HG02970 (cell line): ENCODE data around the gene HES3.

Experiments
- ATAC-seq: cut with Tn5 transposase; IDR thresholded peaks from one replicate; pipeline ENCODE4 v1.9.1; 2021; ENCODE audit warnings: mild to moderate bottlenecking, moderate library complexity, moderate number of reproducible peaks; ENCODE audit not compliant: unreplicated experiment, low FRiP score

The HES3 gene, protein sequence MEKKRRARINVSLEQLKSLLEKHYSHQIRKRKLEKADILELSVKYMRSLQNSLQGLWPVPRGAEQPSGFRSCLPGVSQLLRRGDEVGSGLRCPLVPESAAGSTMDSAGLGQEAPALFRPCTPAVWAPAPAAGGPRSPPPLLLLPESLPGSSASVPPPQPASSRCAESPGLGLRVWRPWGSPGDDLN

DNA sequence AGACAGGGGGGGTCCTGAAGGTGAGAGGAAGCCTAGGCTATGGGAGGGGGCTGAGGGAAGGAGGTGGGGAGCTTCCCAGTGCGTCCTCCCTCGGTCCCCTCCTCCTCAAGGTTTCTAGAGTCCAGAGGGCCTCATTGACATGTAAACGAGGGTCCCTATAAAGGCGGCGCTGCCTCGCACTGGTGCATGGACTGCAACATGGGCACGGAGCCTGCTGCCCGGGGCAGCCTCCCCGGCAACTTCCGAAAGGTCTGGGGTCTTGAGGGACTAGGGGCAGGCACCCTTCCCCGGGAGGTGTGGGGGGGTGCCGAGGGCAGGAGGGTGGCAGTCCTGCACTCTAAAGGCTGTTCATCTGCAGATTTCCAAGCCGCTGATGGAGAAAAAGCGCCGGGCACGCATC lies at the start of gene HES3:
Gene HES3 (plus strand): TSS at position 187 of the 400 bp plus-strand sequence. CDS start 187 bp downstream, at position 374.
- no peak for ATAC-seq

DNA sequence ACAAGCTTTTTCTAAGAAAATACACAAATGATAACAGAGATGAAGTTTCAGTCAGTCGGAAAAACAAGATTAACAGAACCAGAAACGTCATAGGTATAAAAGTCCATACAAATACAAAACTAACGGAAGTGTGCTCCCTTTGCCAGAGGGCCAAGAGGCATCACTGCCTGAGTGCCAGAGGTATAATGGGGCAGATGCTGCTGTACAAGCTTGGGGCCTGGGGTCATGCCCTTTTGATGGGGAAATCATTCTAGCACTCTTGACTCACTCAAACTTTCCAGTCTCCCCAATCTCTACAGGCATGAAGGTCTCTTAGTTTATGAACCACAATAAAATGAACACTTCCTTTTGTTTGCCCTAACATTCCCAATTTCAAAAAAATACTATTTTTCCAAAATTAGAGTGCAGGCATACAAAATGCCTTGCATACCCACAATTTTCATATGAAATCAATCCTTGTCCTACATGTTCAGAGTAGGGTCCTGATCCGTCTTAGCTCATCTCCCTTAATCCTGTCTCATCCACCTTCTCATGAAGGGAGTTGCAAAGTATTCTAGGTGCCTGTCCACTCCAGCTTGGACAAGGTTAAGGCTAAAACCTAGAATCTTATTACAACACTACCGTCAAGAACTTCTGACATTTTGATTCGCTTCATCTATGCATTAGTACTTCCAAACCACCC lies 46.1 kb upstream of the HES3 start:
- ATAC-seq, result no peak

DNA sequence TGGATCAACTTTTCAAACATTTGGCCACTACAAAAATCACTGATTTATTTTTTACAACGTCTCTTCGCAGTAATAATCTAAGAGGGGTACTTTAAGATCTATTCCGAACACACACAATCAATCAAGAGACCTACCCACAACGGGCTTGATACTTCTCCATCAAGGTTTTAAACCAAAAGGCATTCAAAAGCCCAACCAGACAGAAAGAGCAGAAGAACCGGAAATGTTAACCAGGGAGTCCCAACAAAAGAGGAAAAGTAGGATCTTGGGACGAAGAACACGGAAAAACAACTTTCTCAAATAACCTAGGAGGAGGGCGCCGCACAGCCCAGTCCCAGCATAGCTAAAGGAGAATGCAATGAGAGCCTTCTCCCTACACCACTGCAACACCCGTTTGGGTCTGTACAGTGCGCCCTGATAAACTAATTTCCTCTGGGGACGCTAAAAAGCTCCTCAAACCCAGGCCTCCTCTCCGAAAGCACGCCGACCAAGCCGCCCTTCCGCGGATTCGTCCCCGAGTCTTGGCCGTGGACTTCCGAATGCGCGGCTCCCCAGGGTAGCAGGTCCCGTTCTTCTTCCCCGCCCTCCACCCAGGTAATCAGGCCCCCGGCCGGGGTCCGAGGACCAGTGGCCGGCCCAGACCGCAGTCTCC lies 45.2 kb upstream of the HES3 start:
- ATAC-seq, result peak; percentile 20

DNA sequence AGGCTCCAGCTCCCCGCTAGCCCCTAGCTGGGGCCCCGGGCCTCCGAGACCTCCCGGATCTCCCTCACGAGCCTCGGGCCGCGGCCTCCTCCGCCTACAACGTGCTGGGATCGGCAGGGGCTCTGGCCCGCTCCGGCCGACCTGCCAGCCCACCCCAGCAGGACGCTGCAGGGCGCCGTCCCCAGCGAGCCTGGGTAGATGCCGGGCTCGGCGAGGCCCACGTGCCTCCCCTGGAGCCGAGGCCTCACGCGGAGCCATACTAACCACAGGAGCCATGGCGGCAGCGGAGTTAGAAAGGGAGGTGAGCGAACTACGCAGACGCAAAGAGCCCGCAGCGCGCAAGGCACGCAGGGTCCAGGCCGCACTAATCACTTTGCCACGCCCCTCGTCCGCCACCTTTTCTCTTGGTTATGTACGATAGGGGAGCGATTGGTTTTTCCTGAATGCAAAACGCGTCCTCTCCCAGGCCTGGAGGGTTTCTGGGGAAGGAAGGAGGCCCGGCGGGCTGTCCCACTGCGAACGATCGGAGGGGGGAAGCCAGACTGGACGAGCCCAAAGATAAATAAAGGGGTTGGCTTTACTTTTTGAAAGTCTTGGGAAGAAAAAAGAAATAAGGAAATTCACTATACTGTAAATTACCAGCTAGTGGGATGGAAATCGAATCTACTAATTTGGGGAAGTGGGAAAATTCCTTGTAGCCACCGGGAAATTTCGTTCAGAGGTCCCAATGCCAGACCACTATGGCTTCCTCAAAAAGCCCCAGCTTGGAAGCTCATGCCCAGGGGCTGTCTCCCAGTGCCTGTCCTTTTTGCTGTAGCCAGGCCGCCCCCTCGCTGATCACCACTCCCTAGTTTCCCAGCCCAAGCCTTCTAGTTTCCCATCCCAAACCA lies 44.4 kb upstream of the HES3 start, which contains the start of gene RPL22:
Gene RPL22 (minus strand): TSS at position 298 of the 890 bp plus-strand sequence. CDS start 22 bp downstream, at position 276.
- ATAC-seq, result peak; percentile 96

DNA sequence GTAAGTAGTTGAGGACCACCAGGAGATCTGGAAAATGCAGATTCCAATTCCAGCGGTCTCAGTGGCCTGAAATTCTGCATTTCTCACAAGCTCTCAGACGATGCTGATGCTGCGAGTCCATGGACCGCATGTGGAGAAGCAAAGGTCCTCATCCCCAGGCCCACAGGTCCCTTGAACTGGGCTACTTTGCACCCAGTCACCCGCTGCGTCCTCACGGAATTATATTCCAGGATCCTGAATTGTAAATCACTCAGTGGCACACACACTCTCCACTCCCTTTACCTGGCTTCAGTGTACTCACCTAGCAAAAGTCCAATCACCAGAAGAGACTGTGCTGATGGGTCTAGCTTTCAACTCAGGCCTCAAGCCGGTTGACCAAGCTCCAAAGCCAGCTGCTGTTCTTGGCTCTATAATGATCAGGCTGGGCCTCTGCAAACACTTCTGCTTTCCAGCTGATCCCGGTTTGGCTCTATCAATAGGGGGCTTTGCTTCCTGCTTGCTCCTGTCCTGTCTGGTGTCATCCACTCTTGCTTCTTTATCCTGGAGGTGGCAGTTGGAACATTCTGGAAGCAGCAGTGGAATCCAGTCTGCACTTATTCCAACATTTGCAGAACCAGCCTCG lies 43.7 kb upstream of the HES3 start:
- no peak for ATAC-seq

DNA sequence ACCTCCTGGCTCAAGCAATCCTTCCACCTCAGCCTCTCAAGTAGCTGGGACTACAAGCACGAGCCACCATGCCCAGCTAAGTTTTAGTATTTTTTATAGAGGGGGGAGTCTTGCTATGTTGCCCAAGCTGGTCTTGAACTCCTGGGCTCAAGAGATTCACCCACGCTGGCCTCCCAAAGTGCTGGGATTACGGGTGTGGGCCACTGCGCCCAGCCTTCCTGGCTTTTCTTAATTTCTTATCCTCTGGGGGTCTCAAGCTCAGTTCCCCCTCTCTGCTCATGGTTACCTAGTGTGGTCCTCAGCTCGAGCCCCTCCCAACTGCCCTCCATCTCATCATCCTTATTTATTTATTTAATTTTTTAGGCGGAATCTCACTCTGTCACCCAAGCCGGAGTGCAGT lies 41.7 kb upstream of the HES3 start:
- no peak for ATAC-seq

DNA sequence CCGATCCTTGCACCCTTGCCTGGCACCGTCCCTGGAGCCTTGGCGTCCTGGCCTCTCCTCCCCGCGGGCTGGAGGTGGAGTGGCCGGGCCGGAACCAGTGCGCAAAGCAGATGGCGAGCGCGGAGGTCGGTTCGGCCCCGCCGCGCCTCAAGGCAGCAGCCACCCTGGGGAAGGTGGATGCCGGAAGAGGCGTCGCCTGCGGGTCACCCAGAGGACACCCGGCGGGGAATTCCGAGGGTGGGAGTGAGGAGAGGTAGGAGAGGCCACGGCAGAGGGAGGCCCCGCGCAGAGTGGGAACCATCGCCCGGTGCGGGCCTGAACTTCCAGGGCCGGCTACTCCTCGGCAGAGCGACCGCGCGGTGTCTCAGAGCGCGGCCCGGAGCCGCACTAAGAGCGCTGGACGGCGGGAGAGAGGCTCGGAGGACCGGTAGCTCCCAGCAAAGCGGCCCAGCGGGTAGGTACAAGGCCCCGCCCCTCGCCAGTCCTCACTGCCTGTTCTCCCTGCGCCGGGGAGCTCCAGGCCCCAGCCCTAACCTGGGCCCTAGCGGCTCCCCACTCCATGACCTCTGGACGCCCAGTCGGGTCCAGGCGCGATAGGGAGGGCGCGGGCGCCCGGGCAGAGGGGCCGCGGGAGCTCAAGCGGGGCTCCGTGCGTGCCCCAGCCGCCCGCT lies 38.0 kb upstream of the HES3 start, which contains the start of gene RNF207:
Gene RNF207 (plus strand): TSS at position 271 of the 671 bp plus-strand sequence. CDS start 417 bp downstream, outside the sequence.
- no peak for ATAC-seq

DNA sequence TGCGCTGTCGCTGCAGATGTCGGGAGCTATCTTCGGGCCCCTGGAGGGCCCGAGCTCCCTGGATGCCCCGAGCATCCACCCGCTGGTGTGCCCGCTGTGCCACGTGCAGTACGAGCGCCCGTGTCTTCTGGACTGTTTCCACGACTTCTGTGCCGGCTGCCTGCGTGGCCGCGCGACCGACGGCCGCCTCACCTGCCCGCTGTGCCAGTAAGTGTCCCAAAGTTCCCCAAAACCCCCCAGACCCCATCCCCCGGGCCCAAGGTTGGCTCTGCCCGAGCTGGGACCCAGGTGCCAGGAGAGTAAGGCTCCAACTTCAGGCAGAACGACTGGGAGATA lies 37.5 kb upstream of the HES3 start:
- no peak for ATAC-seq

DNA sequence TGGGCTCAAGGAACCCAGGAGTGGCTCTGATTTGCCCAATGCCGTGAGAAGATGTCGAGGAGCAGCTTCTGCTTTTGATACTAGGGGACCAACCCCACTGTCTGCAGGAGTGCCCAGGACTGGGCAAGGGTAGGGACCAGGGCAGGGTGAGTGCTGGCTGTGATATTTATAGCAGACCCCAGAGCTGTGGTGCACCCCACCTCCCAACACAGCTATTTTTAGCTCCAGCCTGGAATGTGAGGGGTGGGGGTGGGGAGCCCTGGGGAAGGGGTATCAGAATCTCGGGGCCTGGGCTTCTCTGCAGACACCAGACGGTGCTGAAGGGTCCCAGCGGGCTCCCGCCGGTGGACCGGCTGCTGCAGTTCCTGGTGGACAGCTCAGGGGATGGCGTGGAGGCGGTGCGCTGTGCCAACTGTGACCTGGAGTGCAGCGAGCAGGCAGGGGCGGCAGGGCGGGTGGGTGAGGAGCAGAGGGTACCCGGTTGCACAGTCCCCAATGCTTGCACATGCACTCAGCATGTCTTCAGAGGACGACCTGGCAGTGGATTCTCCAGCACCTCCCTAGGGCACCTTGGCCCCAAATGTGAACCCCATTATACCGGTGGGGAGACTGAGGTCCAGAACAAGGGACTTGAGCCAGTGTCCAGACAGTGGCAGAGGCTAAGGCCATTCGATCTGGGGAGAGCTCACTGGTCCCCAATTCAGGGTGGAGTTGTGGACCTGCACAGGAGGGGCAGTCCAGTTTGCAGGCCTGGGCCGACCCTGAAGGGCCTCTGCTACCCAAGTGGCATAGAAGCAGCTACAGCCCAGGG lies 36.7 kb upstream of the HES3 start:
- no peak for ATAC-seq

DNA sequence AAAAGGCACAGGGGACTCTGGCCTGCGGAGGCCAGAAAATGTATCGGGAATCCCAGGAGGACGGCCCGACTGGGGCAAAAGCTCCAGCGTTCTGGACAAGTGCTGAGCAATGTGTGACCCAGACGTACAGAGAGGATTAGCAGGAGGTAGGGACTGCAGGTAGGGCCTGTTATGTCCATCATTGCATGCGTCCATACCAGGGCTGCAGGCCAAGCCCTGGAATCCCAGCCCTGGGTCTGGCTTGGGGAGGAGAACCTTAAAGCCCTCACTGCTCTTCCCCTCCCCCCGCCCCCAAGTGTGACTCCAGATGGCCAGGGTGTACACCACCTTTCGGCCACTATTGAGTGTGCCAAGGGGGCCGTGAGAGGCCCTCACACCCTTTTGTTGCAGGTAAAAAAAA lies 36.1 kb upstream of the HES3 start:
- no peak for ATAC-seq

DNA sequence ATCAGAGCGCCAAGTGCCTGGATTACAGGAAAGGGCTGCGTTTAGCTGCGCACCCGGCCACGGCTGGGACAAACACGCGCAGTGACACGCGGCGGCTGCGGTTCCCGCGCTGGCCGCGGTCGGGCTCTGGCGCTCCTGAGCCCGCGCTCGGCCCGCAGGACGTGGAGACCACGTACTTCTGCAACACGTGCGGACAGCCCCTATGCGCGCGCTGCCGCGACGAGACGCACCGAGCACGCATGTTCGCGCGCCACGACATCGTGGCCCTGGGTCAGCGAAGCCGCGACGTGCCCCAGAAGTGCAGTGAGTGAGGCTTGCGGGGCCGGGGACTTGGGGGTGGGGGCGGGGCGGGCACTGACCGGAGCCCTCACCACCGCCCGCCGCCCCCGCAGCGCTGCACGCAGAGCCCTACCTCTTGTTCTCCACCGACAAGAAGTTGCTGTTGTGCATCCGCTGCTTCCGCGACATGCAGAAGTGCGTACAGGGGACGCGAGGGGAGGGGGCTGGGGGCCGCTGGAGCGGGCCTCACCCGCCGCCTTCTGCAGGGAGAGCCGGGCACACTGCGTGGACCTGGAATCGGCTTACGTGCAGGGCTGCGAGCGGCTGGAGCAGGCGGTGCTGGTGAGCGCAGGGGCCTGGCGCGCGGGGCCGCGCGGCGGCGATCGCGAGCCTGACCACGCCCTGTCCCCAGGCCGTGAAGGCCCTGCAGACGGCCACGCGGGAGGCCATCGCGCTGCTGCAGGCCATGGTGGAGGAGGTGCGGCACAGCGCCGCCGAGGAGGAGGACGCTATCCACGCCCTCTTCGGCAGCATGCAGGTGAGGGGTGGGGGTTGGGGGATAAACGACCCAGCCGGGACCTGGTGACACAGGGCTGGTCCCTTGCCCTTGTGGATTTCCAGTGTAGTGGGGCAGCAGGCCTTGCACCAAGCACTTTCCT lies 35.0 kb upstream of the HES3 start:
- ATAC-seq, result no peak

DNA sequence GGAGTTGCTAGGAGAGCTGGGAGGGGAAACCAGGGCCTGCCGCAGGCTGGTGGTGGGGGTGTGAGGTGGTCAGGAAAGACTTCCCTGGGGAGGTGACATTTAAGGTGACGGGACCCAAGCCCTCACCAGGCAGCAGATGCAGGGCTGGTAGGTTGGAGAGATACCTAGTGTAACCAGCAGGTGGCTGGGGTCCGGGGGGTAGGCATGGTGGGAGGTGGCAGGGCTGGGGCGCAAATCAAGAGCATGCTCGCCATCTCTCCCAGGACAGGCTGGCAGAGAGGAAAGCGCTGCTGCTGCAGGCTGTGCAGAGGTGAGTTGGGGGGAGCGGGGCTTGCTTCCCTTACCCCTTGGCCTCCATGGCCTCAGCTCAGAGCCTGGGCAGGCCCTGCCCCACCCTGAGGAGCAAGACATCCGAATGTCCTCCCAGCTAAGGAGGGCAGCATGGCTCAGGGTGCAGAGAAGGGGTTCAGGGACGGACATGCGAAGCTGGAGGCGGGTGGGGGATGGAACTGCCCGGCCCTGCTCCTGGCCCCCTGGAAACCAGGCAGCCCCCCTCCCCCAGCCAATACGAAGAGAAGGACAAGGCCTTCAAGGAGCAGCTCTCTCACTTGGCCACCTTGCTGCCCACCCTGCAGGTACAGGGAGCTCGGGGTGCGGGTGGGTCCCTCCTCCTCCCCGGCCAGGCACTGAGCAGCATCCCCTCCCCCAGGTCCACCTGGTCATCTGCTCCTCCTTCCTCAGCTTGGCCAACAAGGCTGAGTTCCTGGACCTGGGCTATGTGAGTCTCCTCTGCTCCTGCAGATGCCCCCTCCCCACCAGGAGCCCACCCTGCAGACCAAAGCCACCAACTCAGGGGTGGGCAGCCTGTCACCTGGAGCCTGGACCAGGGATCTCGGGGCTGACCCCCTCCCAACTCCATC lies 34.1 kb upstream of the HES3 start:
- ATAC-seq, result no peak

DNA sequence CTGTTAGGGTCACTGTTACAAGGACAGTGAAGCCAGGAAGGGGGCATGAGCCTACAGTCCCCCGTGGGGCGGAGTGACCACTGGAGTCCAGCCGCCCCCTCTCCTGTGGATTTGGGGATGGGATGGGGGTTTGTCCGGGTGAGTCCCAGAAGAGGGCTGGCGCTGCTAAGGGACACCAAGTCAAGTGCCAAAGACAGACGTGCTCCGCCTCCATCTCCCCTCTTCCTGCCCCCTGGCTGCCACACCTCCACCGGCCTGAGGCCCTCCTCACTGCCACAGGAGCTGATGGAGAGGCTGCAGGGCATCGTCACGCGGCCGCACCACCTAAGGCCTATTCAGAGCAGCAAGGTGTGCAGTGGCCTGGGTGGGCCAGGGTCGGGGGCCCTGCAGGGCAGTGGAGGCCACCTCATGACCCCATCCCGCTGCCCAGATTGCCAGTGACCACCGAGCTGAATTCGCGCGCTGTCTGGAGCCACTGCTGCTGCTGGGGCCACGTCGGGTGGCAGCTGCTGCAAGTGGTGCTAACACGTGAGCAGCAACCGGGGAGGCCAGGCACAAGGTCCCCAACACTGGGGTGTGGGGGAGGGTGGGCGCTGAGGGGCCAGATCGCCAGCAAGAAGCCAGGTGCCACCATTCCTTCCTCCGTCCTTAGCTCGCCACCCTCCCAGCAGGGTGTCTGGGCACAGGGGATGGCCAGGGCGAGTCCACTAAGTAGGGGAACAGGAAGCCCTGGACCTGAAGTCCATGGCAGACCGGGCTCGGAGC lies 33.2 kb upstream of the HES3 start:
- ATAC-seq, result no peak

DNA sequence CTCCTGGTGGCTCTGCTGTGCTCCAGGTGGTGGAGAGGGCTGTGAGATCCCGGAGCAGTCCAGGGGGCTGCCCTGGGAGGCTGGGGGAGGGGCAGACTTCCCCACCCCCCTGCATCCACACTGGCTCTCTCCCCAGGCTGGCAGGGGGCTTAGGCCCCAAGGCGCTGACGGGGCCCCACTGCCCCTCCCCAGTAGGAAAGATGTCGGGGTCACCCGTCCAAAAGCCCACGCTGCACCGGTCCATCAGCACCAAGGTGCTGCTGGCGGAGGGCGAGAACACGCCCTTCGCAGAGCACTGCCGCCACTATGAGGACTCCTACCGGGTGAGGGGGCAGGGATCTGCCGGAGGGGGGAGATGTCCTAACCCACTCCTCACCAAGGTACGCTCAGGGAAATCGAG lies 32.2 kb upstream of the HES3 start:
- ATAC-seq, result no peak

DNA sequence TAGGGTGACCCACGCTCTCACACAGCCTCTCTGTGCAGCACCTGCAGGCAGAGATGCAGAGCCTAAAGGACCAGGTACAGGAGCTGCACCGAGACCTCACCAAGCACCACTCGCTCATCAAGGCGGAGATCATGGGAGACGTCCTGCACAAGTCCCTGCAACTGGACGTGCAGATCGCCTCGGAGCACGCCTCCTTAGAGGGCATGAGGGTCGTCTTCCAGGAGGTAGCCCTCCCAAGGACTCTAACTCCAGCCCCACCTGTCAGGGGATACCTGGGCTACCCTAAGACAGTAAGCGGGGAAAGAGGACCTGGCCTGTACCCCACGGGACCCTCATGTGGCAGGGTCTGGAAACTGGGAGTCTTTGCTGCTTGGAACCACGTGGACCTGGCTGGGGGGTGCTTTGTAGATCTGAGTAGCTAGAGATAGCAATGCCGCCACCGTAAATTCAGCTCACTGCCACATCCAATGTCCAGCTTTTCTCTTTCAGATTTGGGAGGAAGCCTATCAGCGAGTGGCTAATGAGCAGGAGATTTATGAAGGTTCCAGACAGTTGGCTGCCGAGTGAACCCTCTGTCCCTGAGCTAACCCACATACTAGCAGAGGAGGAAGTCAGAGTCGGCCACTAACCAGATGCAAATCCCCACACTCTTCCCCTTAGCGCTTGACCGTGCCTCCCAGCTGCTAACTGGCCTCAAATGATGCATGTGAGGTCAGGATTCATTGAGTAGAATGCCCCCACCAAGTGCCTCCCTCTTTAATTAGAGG lies 31.6 kb upstream of the HES3 start:
- no peak for ATAC-seq
